Measurements from ENCODE around the gene ELP4. TPM values are rescaled to one million over a fixed set of nuclear protein-coding genes. Genes with fewer than 3 reads are reported as not detected.

ELP4 gene
- total RNA-seq, 1 donor from 2014 or later: 16.6 TPM

DNA sequence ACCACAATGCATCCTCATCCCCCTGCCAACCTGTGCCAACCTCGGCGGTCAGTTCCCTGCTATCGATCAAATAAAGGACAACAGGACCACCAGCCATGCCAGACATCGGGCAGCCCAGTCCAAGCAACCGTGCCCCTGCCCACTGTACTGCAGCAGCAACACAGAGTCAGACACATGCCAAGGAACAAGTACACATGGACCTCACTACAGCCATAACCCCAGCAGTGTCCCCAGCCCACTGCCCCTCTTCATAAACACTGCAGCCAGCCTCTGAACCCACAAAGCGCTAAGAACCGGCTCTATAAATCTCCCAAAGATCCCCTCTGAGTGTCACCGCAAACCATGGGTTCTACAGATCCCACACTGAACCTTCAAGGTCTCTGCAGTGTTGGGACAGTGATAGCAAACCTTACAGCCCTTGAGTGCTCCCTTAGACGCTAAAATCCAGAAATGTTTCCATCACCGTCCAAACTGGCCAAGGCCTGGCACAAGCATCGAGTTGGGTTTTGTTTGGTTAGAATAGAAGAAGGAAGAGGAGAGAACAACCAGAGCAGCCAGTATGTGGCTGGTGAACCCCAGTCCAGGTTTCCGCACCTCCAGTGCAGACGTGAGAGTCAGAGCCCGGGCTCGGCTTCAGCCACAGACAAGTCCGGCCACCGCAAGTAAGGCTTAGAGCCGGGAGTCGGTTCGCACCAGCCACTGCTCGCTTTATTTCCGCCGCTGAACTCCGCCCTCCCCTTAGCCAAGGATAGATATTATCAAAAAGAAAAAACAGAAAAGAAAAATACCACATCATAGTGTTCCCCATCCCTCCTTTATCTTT lies 293.6 kb downstream of the ELP4 start:
- TF ChIP-seq, protein P1, sequence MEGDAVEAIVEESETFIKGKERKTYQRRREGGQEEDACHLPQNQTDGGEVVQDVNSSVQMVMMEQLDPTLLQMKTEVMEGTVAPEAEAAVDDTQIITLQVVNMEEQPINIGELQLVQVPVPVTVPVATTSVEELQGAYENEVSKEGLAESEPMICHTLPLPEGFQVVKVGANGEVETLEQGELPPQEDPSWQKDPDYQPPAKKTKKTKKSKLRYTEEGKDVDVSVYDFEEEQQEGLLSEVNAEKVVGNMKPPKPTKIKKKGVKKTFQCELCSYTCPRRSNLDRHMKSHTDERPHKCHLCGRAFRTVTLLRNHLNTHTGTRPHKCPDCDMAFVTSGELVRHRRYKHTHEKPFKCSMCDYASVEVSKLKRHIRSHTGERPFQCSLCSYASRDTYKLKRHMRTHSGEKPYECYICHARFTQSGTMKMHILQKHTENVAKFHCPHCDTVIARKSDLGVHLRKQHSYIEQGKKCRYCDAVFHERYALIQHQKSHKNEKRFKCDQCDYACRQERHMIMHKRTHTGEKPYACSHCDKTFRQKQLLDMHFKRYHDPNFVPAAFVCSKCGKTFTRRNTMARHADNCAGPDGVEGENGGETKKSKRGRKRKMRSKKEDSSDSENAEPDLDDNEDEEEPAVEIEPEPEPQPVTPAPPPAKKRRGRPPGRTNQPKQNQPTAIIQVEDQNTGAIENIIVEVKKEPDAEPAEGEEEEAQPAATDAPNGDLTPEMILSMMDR (IDR thresholded peaks at IDR 0.05): no peak
- H3K4me3 ChIP-seq: no peak overlapping the region
- intact Hi-C loops (cut with DNase I): no loop called here
- H3K4me1 ChIP-seq: peaks cover 14% of the 10 kb centered on the region
- H3K9me3 ChIP-seq: no peaks in the 10 kb centered on the region
- H3K27ac ChIP-seq: no peak overlapping the region
- no peak for DNase-seq
- no peak for ATAC-seq
- no peaks in the 10 kb centered on the region for H3K36me3 ChIP-seq
- H3K27me3 ChIP-seq: peaks cover 100% of the 10 kb centered on the region

DNA sequence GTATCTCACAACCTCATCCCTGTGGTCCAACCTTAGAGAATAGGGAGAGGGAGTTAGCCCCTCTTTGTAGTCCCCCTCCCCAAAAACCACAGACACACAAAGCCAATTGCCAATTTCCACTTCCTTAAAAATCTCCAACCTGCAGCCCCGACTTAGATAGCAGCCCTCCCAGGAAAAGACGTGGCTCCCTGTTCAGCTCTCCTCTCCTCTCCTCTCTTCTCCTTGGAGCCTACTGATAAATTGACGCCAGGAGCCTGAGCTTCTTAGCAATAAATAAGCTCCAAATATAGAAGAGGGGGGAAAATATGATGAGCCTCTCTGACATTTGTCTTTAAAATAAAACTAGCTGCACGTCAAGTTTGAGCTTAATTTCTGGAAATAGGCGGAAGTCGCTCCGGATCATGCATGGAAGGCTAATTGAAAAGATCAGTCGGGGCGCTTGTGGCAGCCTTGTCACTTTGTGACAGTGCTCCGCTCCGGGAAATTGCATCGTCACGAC lies 294.3 kb downstream of the ELP4 start:
- Histone ChIP-seq H3K9me3 (no peaks in the 10 kb centered on the region), H3K36me3 (no peaks in the 10 kb centered on the region), H3K4me3 (no peak overlapping the region), H3K27me3 (peaks cover 100% of the 10 kb centered on the region), H3K27ac (no peak overlapping the region), H3K4me1 (peaks cover 8% of the 10 kb centered on the region)
- ATAC-seq: no peak
- intact Hi-C loops (cut with DNase I): no loop called here
- no peak for DNase-seq
- TF ChIP-seq, protein P1 (IDR thresholded peaks at IDR 0.05): no peak

- H3K36me3 ChIP-seq: no peaks in the 10 kb centered on the region
- peaks cover 100% of the 10 kb centered on the region for H3K27me3 ChIP-seq
- DNase-seq (no peak), ATAC-seq (no peak)
- H3K4me1 ChIP-seq: peaks cover 8% of the 10 kb centered on the region
- TF ChIP-seq, protein P1 (IDR thresholded peaks at IDR 0.05): no peak
- H3K27ac ChIP-seq: no peak overlapping the region
- H3K4me3 ChIP-seq: no peak overlapping the region
- no peaks in the 10 kb centered on the region for H3K9me3 ChIP-seq
- intact Hi-C loops (cut with DNase I): no loop called here
Observed at GRCh38 chr11:31804312-31805036, 294.9 kb downstream of the ELP4 start.

GRCh38 chr11:31805037-31805628 lies 295.6 kb downstream of the ELP4 start:
- Histone ChIP-seq H3K9me3 (no peaks in the 10 kb centered on the region), H3K4me1 (peaks cover 15% of the 10 kb centered on the region), H3K4me3 (no peak overlapping the region), H3K27ac (no peak overlapping the region), H3K36me3 (no peaks in the 10 kb centered on the region), H3K27me3 (peaks cover 100% of the 10 kb centered on the region)
- no peak for ATAC-seq
- TF ChIP-seq, protein P1 (IDR thresholded peaks at IDR 0.05): no peak
- no peak for DNase-seq
- intact Hi-C loops (cut with DNase I): no loop called here

GRCh38 chr11:31805629-31806185 lies 296.1 kb downstream of the ELP4 start:
- Histone ChIP-seq H3K4me3 (no peak overlapping the region), H3K36me3 (no peaks in the 10 kb centered on the region), H3K27me3 (peaks cover 100% of the 10 kb centered on the region), H3K9me3 (no peaks in the 10 kb centered on the region), H3K27ac (no peak overlapping the region), H3K4me1 (peaks cover 21% of the 10 kb centered on the region)
- TF ChIP-seq, protein P1 (IDR thresholded peaks at IDR 0.05): no peak
- intact Hi-C loops (cut with DNase I): no loop called here
- ATAC-seq: no peak
- DNase-seq: no peak
